Measurements from ENCODE around the gene PDK4.
"Not testable (repeated sequence)": the region's sequence is repeated elsewhere in the genome, so short reads cannot be mapped to it uniquely, and the experiment has no call there.

The PDK4 gene

DNA sequence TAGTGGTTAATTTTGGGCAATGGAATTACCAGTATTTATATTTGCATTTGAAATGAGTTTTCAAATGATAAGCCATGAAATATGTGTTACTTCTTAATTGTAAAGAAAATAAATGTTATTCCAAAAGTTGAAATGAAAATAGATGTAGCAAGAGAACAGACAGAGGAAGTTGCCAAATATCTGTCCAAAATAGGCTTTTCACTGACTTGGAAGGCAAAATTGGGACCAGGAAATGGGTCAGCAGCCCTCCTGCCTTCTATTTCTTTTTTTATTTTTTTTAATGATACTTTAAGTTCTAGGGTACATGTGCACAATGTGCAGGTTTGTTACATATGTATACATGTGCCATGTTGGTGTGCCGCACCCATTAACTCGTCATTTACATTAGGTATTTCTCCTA, 8.1 kb upstream of the PDK4 start:
- not testable (repeated sequence) for DNase-seq

DNA sequence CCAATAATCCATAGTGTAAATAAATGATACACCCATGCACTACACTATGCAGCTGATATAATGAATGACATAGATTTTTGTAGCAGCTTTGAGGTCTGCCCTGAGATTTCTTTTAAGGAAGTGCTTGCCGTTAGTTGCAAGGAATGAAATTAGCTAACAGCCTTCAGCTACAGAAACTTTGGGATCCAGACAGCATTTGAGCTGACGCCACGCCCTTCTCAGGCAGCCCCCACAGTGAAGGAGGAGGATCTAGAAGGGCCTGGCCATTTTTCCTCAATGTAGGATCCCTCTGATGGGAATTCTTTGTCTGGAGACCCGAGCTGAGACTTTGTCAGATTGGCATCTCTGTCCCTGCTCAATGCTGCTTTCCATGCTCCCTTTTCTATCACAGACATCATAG, 6.1 kb upstream of the PDK4 start:
- DNase-seq, result no peak

DNA sequence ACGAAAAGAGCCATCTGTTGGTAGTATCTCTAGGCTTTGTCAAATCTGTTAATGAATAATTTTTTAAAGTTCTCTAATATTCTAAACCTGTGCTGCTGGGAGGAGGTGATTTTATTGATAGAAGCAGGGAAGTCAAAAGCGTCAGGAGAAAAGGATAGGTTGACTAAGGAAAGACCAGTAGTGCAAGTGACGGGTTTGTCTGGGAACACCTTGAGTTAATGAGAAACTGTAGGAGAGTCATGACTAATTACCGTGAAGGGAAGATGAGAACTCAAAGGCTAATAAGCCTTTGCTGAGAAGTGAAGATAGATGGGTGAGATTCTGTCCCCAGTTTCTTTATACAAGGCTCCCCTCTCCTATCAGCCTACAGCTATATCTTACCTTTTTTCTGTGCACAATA, 5.0 kb upstream of the PDK4 start:
- no peak for DNase-seq

DNA sequence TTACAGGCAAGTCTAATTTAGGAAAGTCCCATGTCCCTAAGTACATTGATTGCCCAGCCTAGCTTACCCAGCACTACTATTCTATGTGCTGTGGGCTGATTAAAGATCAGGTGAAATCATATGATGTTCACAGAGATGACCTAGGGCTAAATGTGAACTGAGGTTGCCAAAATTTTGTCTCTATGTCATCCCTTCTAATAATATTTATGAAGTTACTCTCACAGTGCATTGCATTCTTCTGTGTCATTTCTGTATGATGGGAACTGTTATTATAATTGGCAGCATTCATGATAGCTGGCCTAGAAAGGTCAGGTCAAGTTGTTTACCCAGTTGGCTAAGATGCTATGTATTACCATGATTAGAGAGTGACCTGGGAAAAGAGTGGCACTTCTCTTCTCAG, 2.8 kb upstream of the PDK4 start:
- no peak for DNase-seq

DNA sequence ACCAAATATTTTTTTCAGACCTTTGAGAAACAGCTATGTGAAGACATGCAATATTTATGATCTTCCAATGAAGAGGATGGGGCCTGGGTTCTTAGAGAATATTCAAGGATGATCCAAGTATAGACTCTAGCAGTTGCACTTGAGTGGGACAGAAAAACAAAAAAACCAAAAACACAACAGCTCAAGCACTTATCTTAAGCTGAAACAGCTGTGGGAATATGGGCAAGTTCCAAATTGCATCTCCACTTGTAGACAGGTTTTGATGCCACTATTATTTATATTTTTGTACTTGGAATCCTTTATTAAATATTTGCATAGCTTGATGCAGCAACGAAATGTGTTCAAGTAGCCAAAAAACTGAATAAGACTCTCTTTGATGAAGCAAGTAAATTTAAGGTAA, 2.2 kb upstream of the PDK4 start:
- DNase-seq, result no peak

DNA sequence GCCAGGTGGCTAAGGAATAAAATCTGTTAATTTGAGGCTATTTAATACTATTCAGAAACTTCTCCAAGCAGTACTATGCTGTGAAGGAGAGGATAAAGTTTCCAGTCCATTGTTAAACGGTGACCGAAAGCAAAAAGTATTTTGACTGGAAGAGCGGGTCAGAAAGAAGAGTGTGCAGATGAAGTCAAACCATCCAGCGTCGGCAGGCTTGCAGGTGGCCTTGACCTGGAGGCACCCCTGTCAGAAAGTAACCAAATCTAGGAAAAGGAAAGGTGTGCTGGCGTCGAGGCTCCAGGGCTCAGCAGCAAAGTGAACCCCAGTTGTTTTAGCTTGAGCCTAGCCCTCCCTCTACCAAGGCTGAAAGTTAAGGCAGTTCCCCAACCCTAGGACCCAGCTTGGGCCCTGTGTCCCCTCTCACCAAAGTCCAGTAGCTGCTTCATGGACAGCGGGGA, 544 bp downstream of the PDK4 start:
- no peak for DNase-seq

DNA sequence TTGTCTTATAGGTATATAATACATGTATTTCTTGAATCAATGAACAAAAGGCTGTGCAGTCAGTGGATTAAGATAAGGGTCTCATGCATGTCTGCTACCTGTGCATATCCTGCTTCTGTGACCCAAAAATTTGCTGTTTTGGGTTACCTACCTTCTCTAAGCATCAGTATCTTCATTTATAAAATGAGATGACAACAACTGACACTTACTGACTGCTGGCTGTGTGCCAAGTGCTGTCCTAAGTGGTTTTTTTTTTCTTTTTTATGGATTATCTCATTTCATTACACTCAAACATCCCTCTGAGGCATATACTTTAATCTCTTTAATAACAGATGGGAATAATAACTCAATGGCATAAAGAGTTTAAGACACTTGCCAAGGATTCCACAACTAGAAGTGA, 2.1 kb downstream of the PDK4 start:
- no peak for DNase-seq

DNA sequence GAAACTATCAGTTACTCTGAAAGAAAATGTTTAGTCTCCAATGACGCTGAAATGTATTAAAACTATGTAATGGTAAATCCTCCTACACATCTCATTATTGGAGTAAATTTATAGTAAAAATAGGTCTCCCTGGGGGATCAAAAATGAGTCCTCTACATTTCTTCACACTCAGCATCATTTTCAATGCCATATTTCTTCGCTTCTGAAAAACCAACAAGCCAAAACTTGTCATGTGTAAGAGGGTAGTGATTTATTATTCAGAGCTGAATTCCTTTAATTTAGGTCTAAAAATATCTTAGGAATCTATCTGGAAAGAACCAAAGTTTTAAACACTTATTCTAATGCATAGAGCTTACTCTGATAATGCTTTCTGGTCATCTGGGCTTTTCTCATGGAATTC, 3.0 kb downstream of the PDK4 start:
- DNase-seq, result no peak

DNA sequence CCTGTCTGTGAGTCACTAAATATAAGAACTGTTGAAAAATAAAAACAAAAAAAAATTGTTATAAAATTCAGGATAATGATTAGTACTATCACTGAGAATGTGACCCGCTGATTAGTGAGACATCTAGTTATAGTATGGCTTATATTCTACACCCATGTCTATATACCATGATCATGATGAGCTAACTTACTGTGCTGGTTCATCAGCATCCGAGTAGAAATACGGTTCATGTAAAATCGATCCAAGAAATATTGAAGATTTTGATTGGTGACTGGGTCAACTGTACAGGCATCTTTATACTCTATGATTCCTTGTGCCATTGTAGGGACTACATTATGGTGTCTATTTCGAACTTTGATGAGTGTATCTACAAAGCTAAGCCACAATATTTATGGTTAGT, 3.7 kb downstream of the PDK4 start:
- DNase-seq, result no peak

DNA sequence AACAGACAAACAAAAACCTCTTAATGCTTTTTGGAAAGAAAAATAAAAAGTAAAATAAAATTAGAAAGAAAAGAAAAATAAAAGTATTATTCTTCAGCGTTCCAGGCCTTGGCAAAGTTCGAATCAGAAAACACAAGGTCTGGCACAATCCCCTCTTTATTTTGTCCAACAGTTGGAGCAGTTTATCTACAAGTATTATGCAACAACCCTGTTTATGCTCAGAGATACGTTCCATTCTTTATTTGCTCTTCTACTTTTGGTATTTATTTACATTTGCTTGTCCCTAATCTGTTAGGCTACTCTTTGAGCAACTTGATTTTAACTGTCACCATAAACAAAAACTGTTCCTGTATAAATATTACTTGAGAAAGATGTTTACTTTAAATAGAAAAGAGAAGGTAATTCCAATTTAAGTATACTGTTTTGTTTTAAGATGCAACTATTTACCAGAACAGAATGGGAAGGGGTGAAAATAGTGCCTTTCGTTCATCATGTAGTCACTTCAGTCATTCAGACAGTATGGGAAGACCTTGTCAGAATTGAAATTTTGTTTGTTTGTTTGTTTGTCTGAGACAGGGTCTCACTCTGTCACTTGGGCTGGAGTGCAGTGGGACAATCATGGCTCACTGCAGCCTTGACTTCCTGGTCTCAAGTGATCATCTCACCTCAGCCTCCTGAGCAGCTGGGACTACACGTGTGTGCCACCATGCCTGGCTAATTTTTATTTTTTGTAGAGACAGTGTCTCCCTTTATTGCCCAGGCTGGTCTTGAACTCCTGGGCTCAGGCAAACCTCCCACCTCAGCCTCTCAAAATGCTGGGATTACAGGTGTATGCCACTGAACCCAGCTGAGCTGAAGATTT, 5.7 kb downstream of the PDK4 start:
- DNase-seq, result no peak

DNA sequence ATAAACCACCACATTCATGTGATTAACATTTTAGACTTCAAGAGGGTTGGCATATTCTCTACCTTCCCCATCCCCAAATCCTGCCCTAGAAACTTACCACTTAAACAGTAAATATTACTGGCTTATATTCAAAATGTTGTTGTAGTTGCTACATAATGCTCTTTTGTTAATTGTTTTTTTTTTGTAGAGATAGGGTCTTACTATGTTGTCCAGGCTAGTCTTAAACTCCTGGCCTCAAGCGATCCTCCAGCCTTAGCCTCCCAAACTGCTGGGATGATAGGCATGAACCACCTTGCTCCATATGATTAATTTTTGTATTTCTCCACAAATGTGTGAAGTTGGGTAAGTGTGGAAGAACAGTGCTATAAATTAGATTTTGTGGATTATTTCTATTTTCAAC, 6.5 kb downstream of the PDK4 start:
- DNase-seq, result no peak

DNA sequence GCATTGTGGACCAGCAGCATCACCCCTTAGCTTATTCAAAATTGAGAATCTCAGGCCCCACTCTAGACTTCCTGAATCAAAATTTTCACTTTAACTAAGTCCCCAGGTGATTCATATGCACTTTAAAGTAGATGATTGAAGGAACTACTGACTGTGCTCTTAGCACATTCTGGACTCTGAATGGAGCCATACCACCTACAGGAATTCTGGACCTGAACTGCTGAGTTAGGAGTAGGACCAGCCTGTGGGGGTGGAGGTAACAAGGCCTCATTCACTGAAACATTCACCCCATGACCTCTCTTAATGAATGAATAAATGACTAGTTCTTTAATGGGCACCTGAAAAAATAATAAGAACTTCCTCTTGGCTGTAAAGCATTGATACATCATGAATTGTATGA, 7.3 kb downstream of the PDK4 start:
- DNase-seq, result no peak

DNA sequence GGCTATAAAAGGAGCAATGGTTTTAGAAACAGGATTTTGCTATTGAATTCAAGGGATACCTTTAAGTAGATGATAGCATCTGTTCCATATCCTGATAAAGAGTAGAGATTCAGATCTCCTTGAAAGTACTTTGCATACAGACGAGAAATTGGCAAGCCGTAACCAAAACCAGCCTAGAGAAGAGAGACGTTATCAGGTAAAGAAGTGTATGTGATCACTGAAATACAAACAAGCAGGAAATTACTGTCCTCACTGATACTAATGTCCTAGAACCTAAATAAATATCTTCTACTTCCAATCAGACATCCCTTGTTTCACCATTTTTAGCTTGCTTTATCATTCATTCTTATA, 9.4 kb downstream of the PDK4 start:
- peak; percentile 75 for DNase-seq

DNA sequence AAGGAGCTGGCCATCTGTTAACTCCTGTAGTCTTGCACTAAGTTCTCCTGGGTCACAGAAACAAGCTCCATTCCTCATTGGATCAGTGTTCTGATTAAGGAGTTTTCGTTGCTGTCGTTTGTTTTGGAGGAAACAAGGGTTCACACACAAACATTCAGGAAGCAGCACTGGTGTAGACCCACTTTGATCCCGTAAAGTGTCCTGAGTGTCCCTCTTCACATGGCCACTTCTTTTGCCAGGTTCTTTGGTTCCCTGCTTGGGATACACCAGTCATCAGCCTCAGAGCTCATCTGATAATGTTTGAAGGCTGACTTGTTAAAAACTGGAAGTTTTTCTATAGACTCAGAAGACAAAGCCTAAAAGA, 10.9 kb downstream of the PDK4 start:
- no peak for DNase-seq

DNA sequence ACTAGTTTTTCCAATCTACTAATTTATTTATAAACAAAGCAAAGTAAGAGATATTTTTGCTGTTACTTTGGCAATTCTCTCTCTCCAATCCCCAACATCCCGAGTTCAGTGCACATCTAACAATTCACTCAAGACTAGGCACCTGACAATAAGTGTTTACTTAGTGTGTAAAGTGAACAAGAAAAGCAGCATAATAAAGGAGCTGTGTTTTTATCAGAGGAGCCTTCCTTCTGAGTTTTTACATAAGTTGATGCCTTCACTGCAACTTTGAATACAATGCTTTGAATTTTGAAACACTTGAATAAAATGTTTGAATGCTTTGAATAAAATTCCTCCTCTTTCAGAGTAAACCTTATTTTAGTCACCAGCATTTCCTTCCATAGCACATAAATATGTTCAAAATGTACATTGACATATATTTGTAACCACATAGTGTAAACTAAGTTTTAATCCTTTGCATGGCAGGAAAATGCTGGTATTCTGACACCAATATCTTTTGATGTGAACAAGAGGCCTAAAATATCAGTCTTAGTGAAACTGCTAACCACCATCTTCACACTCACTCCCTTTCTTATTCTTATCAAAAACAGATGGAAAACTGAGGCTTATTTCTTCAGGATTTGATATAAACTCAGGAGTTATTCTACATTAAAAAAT, 11.4 kb downstream of the PDK4 start:
- DNase-seq, result no peak

DNA sequence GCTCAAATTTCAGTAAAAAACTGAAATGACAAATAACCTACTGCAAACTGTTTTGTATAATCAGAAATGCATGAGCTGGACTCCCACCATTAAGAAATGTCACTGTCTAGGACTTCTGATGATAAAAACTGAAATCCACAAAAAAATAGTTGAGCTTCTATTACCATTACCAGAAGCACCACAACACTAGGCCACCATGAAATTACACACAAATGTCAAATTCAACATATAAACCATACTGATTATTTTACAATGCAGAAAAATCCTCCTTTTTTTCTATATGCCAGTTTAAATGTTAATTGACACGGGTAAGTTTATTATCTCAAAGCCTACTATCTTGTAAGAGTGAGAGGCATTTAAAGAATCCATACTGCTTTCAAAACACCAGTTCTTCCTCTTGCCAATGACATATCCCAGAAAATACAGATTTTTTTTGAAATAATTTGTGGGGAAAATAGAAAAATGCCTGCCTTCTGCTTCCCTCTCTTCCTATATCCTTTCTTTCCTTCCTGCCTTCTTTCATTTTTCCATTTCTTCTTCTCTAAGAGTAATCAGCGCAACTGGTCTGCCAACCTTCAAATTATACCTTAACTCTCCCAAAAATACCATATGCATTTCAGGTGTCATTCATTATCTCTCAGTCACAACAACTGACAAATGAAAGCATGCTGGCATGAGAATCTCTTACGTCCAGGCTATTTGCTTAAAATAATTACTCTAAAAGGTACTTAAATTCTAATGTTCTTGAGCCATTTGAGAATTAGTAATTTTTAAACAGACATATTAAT, 12.3 kb downstream of the PDK4 start:
- DNase-seq, result no peak

DNA sequence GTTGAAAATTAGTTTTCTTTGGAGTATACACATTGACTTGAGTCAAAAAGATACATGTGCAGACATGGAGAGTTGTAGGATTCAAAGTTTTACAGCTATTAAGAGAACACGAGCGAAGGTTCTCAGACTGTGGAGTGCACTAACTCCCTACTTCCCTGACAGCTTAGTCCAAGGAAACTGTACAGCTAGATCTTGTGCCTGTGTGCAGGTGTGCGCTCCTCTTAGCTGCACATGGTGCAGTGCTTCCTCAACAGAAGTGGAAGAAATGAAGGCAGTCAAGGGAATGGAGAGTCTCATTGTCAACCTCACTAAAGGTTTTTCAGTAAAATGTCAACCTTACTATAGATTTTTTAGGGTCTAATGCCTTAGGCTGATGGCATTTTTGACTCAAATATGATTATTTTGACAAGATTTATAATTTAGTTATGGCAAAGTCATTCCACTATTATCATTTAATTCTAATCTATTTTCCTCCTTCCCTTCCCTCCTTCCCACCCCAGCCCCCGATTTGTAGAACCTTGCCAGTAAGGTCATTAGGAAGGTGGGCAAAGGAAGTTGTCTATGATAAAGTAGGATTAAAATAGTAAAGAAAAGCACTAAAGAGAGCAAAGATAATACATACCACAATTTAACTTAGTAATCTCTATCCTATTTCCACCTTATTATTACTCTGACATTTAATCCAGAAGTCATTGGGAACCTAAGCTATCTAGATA, 13.6 kb downstream of the PDK4 start:
- DNase-seq, result no peak

DNA sequence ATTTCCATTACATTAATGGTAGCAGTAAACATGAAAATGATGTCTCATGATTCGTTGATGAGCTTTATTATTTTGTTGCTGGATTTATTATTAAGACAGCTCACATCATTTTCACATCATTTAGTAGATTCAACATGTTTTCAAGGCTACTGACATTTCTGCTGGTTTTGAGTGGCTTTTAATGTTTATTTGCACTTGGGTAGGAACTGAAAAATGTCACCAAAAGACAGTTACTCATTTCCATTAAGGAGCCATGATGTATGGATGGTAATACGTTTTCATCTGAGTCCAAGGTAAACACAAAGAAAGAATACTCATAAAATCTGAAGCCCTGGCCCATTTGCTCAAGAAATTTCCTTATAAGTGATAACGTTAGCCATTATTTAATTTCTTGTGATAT, 14.8 kb downstream of the PDK4 start:
- no peak for DNase-seq

DNA sequence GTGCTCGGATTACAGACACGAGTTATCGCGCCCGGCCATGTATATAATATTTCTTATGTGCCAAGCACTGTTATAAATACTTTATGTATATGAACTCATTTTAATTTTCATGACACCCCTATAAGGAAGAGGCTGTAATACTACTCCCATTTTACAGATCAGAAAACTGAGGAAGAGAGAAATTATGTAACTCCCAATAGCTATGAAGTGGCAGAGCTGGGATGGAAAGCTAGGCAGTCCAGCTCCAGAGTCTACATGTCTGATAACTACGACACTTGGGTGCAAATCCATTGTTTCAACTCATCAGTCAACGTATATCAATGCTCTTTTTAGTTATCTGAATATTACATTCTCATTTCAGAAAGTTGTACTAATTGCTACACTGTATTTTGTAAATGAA, 17.0 kb downstream of the PDK4 start:
- DNase-seq, result no peak

DNA sequence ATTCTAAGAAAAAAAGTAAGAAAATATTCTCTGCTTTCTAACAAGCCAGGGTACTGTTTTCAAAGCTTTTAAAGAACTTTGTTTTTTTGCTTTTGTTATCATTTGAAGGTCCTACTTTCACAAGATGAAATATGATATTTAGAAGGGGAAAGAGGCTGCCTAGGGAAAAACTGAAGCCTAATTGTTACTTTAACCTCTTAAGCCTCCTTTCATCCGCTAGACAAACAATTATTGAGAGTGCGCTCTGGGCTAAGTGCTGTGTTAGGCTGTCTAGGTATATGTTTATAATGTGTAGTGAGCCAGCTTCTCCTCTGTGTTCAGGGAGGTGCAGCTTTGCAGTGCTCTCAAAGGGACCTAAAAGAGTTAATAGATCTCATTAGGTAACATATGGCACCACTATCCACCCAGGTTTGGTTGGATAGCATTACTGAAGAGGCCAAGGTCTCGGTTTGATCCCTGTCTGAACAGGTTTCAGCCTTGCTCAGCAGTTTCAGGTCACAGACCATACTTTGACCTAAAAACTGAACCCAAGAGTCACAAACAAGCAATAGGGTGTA, 17.9 kb downstream of the PDK4 start:
- no peak for DNase-seq

DNA sequence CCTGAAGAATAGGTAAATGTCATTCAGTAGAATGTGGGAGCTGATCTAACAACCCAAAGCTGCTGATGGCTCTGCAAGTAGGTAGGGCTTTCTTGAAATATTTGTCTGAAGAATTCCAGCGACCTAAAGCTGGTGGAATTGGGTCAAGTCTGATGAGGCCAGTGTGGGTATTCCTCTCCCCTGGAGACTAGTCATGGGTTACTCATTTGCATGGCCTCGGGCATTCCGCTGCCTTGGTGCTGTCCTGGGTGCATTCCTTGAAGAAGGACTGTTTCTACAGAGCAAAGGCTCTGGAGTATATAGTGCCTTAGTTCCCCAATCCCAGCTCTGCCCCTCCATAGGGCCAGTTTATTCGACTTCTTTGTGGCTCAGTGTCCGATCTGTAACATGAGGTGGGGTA, 19.2 kb downstream of the PDK4 start:
- DNase-seq, result no peak

DNA sequence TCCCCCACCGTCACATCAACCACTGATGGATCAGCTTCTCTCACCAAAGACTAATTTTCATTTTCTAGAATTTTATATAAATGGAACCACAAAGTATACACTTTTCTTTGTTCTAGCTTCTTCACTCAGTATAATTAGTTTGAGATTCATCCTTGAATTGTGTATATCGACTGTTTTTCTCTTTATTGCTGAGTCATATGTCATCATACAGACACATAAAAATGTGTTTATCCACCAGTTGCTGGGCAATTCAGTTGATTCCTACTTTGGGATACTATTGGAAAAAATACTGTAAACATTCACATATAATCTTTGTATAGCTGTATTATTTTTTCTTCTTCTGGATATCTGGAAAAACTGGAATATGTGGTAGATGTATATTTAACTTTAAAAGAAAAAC, 26.6 kb downstream of the PDK4 start:
- DNase-seq, result no peak

DNA sequence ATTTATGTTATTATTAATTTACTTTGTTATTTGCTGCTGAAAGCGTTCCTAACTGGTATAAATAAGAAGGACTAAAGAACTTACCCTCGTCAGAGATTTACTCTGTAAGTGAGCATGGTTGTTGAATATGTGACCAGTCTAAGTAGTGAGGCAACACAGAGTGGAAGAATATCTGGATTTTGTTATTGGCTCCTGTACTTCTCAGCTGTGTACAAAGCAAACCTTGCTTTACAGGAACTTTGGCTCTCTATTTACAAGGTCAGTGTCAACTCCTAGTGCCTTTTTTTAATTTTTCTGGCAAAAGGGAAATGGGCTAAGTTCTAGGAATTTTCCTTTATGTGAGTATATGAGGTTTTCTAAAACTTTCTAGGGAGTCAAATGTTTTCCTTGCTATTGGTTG, 35.6 kb downstream of the PDK4 start:
- no peak for DNase-seq
